HG03575 (cell line): Measurements from ENCODE around the gene VRTN.
"Not testable (repeated sequence)": the region's sequence is repeated elsewhere in the genome, so short reads cannot be mapped to it uniquely, and the experiment has no call there.

Source experiments
- ATAC-seq: cut with Tn5 transposase; IDR thresholded peaks from one replicate; pipeline ENCODE4 v1.9.1; 2021; ENCODE audit not compliant: unreplicated experiment, insufficient number of reproducible peaks, low FRiP score; ENCODE audit errors: extremely low read depth

The VRTN gene

GRCh38 chr14:74348241-74348734, at the start of gene VRTN:
VRTN (plus strand) TSS chr14:74348471; CDS start chr14:74356784, 8,313 bp downstream.
- ATAC-seq, result no peak

- ATAC-seq, result no peak
These were observed 49.2 kb upstream of the VRTN start for GRCh38 chr14:74299061-74299545.

DNA sequence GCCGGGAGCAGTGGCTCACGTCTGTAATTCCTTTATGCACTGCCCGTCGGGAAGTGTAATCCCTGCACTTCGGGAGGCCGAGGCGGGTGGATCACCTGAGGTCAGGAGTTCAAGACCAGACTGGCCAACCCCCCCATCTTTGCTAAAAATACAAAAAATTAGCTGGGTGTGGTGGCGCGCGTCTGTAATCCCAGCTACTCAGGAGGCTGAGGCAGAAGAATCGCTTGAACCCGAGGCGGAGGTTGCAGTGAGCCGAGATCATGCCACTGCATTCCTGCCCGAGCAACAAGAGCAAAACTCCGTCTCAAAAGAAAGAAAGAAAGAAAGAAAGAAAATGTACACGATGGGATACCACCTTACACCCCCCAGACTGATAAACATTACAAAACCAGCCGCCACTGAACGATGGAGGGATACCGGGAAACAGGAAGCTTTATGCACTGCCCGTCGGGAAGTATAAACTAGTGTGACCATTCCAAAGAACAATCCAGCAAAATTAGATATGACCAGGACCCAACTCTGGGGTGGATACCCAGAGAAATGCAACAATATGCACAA, 46.6 kb upstream of the VRTN start:
- ATAC-seq, result no peak

DNA sequence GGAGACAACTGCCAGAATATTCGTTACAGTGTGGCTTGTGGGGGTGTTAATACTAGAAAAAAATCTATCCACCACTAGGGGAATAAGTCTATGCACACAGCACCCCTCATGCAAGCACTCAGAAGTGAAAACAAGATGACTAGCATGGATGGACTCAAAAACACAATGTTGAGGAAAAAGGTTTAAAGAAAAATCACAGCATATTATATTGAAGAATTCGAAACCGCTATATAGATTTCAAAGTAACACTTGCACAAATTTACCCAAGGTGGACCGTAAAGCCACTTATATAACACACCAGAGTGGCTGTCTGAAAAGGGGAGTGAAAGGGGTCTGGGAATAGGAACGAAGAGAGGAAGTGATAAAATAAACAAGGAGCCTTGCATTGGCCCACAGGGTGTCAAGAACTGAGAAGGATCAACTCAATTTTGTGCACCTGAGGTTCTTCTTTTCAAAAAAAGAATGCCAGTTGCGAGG, 46.1 kb upstream of the VRTN start:
- no peak for ATAC-seq

GRCh38 chr14:74302634-74303569, 45.4 kb upstream of the VRTN start, which contains the start of gene ABCD4:
ABCD4 (minus strand) TSS chr14:74302934; CDS start chr14:74302912, 22 bp downstream.
- peak; percentile 55 for ATAC-seq

DNA sequence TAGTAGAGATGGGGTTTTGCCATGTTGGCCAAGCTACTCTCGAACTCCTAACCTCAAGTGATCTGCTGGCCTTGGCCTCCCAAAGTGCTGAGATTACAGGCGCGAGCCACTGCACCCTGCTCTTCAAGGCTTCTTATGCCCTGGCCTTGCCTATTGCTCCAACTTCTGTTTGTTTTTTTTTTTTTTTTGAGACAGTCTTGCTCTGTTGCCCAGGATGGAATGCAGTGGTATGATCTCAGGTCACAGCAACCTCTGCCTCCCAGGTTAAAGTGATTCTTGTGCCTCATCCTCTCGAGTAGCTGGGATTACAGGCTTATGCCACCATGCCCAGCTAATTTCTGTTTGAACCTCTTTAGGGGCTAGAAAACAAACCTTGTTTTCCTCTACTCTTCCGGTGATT, 39.6 kb upstream of the VRTN start:
- no peak for ATAC-seq

- ATAC-seq, result no peak
These were observed 38.9 kb upstream of the VRTN start for GRCh38 chr14:74309125-74310022.

GRCh38 chr14:74312161-74312560, 36.1 kb upstream of the VRTN start:
- ATAC-seq, result no peak

DNA sequence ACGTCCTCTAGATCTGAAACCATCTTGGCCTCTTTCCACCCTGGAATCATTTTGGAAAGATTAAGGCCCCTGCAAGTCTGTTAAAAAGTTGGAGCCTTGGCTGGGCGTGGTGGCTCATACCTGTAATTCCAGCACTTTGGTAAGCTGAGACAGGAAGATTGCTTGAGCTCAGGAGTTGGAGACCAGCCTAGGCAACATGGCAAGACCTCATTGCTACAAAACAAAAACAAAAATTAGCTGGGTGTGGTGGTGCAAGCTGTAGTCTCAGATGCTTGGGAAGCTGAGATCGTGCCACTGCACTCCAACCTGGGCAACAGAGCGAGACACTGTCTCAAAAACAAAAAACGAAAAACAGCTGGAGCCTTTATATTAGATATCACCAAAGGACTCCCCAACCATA, 34.7 kb upstream of the VRTN start:
- ATAC-seq, result no peak

DNA sequence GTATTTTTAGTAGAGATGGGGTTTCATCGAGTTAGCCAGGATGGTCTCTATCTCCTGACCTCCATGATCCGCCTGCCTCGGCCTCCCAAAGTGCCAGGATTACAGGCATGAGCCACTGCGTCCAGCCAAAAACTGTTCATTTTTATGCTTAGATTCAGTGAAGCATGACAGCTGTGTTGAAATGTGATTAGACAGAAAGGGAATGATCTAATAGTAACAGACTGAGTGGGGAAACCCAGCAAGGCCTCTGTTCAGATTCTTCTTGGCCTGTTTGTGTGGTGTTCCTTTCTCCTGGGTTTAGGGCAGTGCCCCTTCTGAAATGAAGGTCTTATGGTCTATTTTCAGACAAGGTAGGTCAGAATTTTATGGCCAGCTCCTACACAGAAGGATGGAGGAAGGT, 33.7 kb upstream of the VRTN start:
- no peak for ATAC-seq

- no peak for ATAC-seq
These were observed 23.3 kb upstream of the VRTN start for GRCh38 chr14:74324931-74325361.

GRCh38 chr14:74325446-74325845, 22.8 kb upstream of the VRTN start:
- no peak for ATAC-seq

GRCh38 chr14:74326369-74327152, 21.7 kb upstream of the VRTN start:
- ATAC-seq, result no peak

GRCh38 chr14:74329950-74330552, 18.2 kb upstream of the VRTN start:
- not testable (repeated sequence) for ATAC-seq

DNA sequence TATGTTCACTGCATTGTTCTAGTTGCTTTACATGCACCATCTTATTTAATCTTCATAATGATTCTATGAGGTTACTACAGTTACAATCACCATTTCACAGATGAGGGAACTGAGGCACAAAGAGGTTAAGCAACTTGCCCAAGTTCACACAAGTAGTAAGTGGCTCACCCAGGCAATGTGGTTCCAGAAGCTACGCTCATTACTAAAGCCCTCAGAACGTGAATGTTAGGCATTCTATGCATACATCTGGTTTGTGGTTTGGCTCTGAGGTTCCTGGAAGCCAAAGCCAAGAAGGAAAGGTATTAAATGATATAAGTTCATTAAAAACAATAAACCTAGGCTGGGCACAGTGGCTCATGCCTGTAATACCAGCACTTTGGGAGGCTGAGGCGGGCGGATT, 14.4 kb upstream of the VRTN start:
- ATAC-seq, result no peak

DNA sequence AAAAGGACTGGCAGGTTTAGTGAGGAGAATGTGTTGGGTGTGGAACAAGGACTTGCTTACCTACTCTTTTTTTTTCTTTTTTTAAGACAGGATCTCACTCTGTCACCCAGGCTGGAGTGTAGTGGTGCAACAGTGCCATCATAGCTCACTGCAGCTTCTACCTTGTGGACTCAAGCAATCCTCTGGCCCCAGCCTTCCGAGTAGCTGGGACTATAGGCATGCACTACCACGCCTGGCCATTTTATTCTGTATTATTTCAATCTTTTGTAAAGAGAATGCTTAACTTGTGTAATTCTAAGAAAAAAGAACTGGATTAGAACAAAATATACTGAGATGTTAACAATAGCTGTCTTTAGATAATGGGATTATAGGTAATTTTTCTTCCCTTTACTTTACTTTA, 1.9 kb upstream of the VRTN start:
- ATAC-seq, result no peak

- ATAC-seq, result no peak
These were observed 1.0 kb upstream of the VRTN start for GRCh38 chr14:74347097-74347794.
